Measurements from ENCODE around the gene EPN3.

DNA sequence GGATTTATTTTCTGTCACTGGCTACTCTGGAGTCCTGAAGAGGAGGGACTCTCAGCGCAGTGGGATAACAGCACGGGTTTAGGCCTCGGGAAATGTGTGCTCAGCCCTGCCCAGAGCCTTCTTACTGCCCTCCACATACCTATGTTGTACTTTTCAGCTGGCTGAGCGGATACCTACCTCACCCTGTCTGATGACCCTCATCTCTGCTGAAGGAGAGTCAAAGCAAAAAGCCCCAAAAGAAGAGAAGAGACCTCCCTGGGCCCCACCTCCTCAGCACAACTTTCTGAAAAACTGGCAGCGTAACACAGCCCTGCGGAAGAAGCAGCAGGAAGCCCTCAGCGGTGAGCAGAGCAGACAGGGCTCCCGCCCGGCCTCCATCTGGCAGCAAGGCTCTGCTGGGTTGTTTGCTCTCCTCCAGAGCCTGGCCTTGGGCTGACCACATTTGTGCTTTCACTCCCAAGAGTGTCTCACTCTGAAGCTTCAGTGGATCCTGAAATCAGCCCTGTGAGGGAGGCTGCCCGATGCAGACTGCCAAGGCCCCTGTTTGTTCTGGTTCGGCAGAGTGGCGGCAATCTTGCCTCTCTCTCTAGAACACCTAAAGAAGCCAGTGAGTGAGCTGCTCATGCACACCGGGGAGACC lies 14.0 kb upstream of the EPN3 start:
- TF ChIP-seq, protein P1, sequence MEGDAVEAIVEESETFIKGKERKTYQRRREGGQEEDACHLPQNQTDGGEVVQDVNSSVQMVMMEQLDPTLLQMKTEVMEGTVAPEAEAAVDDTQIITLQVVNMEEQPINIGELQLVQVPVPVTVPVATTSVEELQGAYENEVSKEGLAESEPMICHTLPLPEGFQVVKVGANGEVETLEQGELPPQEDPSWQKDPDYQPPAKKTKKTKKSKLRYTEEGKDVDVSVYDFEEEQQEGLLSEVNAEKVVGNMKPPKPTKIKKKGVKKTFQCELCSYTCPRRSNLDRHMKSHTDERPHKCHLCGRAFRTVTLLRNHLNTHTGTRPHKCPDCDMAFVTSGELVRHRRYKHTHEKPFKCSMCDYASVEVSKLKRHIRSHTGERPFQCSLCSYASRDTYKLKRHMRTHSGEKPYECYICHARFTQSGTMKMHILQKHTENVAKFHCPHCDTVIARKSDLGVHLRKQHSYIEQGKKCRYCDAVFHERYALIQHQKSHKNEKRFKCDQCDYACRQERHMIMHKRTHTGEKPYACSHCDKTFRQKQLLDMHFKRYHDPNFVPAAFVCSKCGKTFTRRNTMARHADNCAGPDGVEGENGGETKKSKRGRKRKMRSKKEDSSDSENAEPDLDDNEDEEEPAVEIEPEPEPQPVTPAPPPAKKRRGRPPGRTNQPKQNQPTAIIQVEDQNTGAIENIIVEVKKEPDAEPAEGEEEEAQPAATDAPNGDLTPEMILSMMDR (IDR thresholded peaks at IDR 0.05): no peak
- TF ChIP-seq POLR2A (IDR thresholded peaks at IDR 0.05): no peak

All from heart left ventricle (tissue), 13 donors.